ENCODE measurements around the gene POMZP3.
"Not testable (repeated sequence)": the region's sequence is repeated elsewhere in the genome, so short reads cannot be mapped to it uniquely, and the experiment has no call there.

DNA sequence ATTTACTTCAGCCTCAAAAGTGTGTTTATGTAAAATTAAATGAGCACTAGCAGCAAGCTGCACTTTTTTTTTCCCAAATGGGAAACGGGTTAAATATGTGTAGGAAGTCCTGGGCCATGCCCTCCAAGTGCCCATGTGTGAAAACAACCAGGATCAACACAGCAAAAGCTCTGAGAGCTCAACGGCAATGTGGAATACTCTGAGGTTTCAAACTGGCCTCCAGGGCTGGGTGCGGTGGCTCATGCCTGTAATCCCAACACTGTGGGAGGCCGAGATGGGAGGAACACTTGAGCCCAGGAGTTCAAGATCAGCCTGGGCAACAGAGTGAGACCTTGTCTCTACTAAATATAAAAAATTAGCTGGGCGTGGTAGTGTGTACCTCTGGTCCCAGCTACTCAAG is 15.5 kb upstream of the POMZP3 start:
- not testable (repeated sequence) for TF ChIP-seq GABPA (IDR thresholded peaks at IDR 0.05; ENCODE audit: low read depth, low read length); GABPA (CRISPR knock-in tag; IDR thresholded peaks at IDR 0.05; ENCODE audit: low read depth); ZBTB7A (CRISPR knock-in tag; IDR thresholded peaks at IDR 0.05); FOXM1 (CRISPR knock-in tag; IDR thresholded peaks at IDR 0.05); TOPORS (CRISPR knock-in tag; IDR thresholded peaks at IDR 0.05); SKI (IDR thresholded peaks at IDR 0.05; ENCODE audit: partially characterized antibody); ZNF101 (CRISPR knock-in tag; IDR thresholded peaks at IDR 0.05; ENCODE audit: borderline replicate concordance, low read depth); MYC (CRISPR knock-in tag; IDR thresholded peaks at IDR 0.05; ENCODE audit: borderline replicate concordance); RARA (CRISPR knock-in tag; IDR thresholded peaks at IDR 0.05)
- TF ChIP-seq, protein P1, sequence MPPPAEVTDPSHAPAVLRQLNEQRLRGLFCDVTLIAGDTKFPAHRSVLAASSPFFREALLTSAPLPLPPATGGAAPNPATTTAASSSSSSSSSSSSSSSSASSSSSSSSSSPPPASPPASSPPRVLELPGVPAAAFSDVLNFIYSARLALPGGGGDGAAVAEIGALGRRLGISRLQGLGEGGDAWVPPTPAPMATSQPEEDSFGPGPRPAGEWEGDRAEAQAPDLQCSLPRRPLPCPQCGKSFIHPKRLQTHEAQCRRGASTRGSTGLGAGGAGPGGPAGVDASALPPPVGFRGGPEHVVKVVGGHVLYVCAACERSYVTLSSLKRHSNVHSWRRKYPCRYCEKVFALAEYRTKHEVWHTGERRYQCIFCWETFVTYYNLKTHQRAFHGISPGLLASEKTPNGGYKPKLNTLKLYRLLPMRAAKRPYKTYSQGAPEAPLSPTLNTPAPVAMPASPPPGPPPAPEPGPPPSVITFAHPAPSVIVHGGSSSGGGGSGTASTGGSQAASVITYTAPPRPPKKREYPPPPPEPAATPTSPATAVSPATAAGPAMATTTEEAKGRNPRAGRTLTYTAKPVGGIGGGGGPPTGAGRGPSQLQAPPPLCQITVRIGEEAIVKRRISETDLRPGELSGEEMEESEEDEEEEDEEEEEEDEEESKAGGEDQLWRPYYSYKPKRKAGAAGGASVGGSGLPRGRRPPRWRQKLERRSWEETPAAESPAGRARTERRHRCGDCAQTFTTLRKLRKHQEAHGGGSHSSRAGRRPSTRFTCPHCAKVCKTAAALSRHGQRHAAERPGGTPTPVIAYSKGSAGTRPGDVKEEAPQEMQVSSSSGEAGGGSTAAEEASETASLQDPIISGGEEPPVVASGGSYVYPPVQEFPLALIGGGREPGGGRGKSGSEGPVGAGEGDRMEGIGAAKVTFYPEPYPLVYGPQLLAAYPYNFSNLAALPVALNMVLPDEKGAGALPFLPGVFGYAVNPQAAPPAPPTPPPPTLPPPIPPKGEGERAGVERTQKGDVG (CRISPR knock-in tag; IDR thresholded peaks at IDR 0.05; ENCODE audit: borderline replicate concordance) = not testable (repeated sequence)
- TF ChIP-seq, protein P2, sequence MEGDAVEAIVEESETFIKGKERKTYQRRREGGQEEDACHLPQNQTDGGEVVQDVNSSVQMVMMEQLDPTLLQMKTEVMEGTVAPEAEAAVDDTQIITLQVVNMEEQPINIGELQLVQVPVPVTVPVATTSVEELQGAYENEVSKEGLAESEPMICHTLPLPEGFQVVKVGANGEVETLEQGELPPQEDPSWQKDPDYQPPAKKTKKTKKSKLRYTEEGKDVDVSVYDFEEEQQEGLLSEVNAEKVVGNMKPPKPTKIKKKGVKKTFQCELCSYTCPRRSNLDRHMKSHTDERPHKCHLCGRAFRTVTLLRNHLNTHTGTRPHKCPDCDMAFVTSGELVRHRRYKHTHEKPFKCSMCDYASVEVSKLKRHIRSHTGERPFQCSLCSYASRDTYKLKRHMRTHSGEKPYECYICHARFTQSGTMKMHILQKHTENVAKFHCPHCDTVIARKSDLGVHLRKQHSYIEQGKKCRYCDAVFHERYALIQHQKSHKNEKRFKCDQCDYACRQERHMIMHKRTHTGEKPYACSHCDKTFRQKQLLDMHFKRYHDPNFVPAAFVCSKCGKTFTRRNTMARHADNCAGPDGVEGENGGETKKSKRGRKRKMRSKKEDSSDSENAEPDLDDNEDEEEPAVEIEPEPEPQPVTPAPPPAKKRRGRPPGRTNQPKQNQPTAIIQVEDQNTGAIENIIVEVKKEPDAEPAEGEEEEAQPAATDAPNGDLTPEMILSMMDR (CRISPR knock-in tag; IDR thresholded peaks at IDR 0.05) = not testable (repeated sequence)
- TF ChIP-seq, protein P3, sequence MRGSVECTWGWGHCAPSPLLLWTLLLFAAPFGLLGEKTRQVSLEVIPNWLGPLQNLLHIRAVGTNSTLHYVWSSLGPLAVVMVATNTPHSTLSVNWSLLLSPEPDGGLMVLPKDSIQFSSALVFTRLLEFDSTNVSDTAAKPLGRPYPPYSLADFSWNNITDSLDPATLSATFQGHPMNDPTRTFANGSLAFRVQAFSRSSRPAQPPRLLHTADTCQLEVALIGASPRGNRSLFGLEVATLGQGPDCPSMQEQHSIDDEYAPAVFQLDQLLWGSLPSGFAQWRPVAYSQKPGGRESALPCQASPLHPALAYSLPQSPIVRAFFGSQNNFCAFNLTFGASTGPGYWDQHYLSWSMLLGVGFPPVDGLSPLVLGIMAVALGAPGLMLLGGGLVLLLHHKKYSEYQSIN (CRISPR knock-in tag; IDR thresholded peaks at IDR 0.05; ENCODE audit: borderline replicate concordance) = not testable (repeated sequence)
- TF ChIP-seq, protein P4, sequence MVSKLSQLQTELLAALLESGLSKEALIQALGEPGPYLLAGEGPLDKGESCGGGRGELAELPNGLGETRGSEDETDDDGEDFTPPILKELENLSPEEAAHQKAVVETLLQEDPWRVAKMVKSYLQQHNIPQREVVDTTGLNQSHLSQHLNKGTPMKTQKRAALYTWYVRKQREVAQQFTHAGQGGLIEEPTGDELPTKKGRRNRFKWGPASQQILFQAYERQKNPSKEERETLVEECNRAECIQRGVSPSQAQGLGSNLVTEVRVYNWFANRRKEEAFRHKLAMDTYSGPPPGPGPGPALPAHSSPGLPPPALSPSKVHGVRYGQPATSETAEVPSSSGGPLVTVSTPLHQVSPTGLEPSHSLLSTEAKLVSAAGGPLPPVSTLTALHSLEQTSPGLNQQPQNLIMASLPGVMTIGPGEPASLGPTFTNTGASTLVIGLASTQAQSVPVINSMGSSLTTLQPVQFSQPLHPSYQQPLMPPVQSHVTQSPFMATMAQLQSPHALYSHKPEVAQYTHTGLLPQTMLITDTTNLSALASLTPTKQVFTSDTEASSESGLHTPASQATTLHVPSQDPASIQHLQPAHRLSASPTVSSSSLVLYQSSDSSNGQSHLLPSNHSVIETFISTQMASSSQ (IDR thresholded peaks at IDR 0.05; ENCODE audit: low read depth) = not testable (repeated sequence)
- TF ChIP-seq, protein P4 (CRISPR knock-in tag; IDR thresholded peaks at IDR 0.05; ENCODE audit: borderline replicate concordance) = not testable (repeated sequence)
- TF ChIP-seq, protein P5, sequence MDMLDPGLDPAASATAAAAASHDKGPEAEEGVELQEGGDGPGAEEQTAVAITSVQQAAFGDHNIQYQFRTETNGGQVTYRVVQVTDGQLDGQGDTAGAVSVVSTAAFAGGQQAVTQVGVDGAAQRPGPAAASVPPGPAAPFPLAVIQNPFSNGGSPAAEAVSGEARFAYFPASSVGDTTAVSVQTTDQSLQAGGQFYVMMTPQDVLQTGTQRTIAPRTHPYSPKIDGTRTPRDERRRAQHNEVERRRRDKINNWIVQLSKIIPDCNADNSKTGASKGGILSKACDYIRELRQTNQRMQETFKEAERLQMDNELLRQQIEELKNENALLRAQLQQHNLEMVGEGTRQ (IDR thresholded peaks at IDR 0.05; ENCODE audit: low read depth, low read length) = not testable (repeated sequence)
- TF ChIP-seq, protein P5 (CRISPR knock-in tag; IDR thresholded peaks at IDR 0.05; ENCODE audit: borderline replicate concordance) = not testable (repeated sequence)
- TF ChIP-seq, protein P6, sequence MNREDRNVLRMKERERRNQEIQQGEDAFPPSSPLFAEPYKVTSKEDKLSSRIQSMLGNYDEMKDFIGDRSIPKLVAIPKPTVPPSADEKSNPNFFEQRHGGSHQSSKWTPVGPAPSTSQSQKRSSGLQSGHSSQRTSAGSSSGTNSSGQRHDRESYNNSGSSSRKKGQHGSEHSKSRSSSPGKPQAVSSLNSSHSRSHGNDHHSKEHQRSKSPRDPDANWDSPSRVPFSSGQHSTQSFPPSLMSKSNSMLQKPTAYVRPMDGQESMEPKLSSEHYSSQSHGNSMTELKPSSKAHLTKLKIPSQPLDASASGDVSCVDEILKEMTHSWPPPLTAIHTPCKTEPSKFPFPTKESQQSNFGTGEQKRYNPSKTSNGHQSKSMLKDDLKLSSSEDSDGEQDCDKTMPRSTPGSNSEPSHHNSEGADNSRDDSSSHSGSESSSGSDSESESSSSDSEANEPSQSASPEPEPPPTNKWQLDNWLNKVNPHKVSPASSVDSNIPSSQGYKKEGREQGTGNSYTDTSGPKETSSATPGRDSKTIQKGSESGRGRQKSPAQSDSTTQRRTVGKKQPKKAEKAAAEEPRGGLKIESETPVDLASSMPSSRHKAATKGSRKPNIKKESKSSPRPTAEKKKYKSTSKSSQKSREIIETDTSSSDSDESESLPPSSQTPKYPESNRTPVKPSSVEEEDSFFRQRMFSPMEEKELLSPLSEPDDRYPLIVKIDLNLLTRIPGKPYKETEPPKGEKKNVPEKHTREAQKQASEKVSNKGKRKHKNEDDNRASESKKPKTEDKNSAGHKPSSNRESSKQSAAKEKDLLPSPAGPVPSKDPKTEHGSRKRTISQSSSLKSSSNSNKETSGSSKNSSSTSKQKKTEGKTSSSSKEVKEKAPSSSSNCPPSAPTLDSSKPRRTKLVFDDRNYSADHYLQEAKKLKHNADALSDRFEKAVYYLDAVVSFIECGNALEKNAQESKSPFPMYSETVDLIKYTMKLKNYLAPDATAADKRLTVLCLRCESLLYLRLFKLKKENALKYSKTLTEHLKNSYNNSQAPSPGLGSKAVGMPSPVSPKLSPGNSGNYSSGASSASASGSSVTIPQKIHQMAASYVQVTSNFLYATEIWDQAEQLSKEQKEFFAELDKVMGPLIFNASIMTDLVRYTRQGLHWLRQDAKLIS (CRISPR knock-in tag; IDR thresholded peaks at IDR 0.05) = not testable (repeated sequence)
